HG03196 (cell line): ENCODE measurements around the gene PIGL.
"Not testable (repeated sequence)": the region's sequence is repeated elsewhere in the genome, so short reads cannot be mapped to it uniquely, and the experiment has no call there.

ENCODE experiments used
- ATAC-seq: cut with Tn5 transposase; IDR thresholded peaks from one replicate; pipeline ENCODE4 v1.9.1; 2021; ENCODE audit not compliant: unreplicated experiment

The PIGL gene

GRCh38 chr17:16216341-16217001, 539 bp upstream of the PIGL start:
- ATAC-seq = not testable (repeated sequence)

- ATAC-seq = no peak
Measured at GRCh38 chr17:16222406-16222805, 5.4 kb downstream of the PIGL start.

- not testable (repeated sequence) for ATAC-seq
Measured at GRCh38 chr17:16229912-16230561, 13.0 kb downstream of the PIGL start.

GRCh38 chr17:16232391-16232790, 15.4 kb downstream of the PIGL start:
- no peak for ATAC-seq

- ATAC-seq = no peak
Measured at GRCh38 chr17:16239931-16240330, 22.9 kb downstream of the PIGL start.

- ATAC-seq = no peak
Measured at GRCh38 chr17:16241906-16242399, 24.9 kb downstream of the PIGL start.

- ATAC-seq = no peak
Measured at GRCh38 chr17:16243385-16243784, 26.4 kb downstream of the PIGL start.

- ATAC-seq = no peak
Measured at GRCh38 chr17:16243801-16244567, 27.0 kb downstream of the PIGL start.

- no peak for ATAC-seq
Measured at GRCh38 chr17:16247586-16247984, 30.6 kb downstream of the PIGL start.

GRCh38 chr17:16250635-16251034, 33.6 kb downstream of the PIGL start:
- no peak for ATAC-seq

- no peak for ATAC-seq
Measured at GRCh38 chr17:16251043-16251442, 34.0 kb downstream of the PIGL start.

GRCh38 chr17:16251556-16251955, 34.5 kb downstream of the PIGL start:
- no peak for ATAC-seq

- no peak for ATAC-seq
Measured at GRCh38 chr17:16254773-16255400, 37.9 kb downstream of the PIGL start.

GRCh38 chr17:16255481-16255921, 38.5 kb downstream of the PIGL start:
- ATAC-seq = no peak

- ATAC-seq = no peak
Measured at GRCh38 chr17:16258901-16259300, 41.9 kb downstream of the PIGL start.

GRCh38 chr17:16259926-16260325, 42.9 kb downstream of the PIGL start:
- no peak for ATAC-seq

- ATAC-seq = no peak
Measured at GRCh38 chr17:16261049-16261448, 44.0 kb downstream of the PIGL start.

GRCh38 chr17:16262201-16262600, 45.2 kb downstream of the PIGL start:
- no peak for ATAC-seq

GRCh38 chr17:16267174-16267573, 50.2 kb downstream of the PIGL start:
- no peak for ATAC-seq

GRCh38 chr17:16269658-16270057, 52.6 kb downstream of the PIGL start:
- no peak for ATAC-seq

- ATAC-seq = no peak
Measured at GRCh38 chr17:16272111-16272840, 55.3 kb downstream of the PIGL start.
